ENCODE results near the gene NDUFA7.
"Not testable (repeated sequence)": the region's sequence is repeated elsewhere in the genome, so short reads cannot be mapped to it uniquely, and the experiment has no call there.

NDUFA7 gene

GRCh38 chr19:8302357-8302691 is 18.9 kb downstream of the NDUFA7 start:
- no peak for TF ChIP-seq LEF1 (IDR thresholded peaks at IDR 0.05; ENCODE audit: borderline replicate concordance)
- no peak for TF ChIP-seq TARDBP (IDR thresholded peaks at IDR 0.05)
- TF ChIP-seq CTBP1 (IDR thresholded peaks at IDR 0.05; ENCODE audit: borderline replicate concordance): no peak
- TF ChIP-seq BHLHE40 (IDR thresholded peaks at IDR 0.05; ENCODE audit: borderline replicate concordance): no peak
- no peak for TF ChIP-seq ELF4 (IDR thresholded peaks at IDR 0.05)
- TF ChIP-seq NFRKB (IDR thresholded peaks at IDR 0.05): no peak
- TF ChIP-seq ARNT (IDR thresholded peaks at IDR 0.05): no peak
- no peak for TF ChIP-seq FOXA1 (IDR thresholded peaks at IDR 0.05)
- TF ChIP-seq SUZ12 (IDR thresholded peaks at IDR 0.05): no peak
- TF ChIP-seq FOXM1 (IDR thresholded peaks at IDR 0.05; ENCODE audit: borderline replicate concordance): no peak
- TF ChIP-seq PKNOX1 (IDR thresholded peaks at IDR 0.05): no peak
- no peak for TF ChIP-seq FOXK2 (IDR thresholded peaks at IDR 0.05)
- TF ChIP-seq ZNF384 (IDR thresholded peaks at IDR 0.05): no peak
- no peak for TF ChIP-seq HDGF (IDR thresholded peaks at IDR 0.05; ENCODE audit: borderline replicate concordance)
- TF ChIP-seq L3MBTL2 (conservative IDR thresholded peaks at IDR 0.05): no peak
- CTCF ChIA-PET: no interaction called here
- POLR2A ChIA-PET: no interaction called here
- DNase-seq (ENCODE audit: extremely low spot score): no peak

- DNase-seq (ENCODE audit: extremely low spot score); CTCF ChIA-PET; POLR2A ChIA-PET: not testable (repeated sequence)
Measured at GRCh38 chr19:8291337-8291736, 29.8 kb downstream of the NDUFA7 start.

GRCh38 chr19:8276508-8276907 is 44.7 kb downstream of the NDUFA7 start:
- CTCF ChIA-PET; DNase-seq (ENCODE audit: extremely low spot score); POLR2A ChIA-PET: not testable (repeated sequence)

GRCh38 chr19:8269724-8270123 is 51.5 kb downstream of the NDUFA7 start:
- TF ChIP-seq FOXA1 (IDR thresholded peaks at IDR 0.05) (no peak), TARDBP (IDR thresholded peaks at IDR 0.05) (no peak)
- ChIA-PET CTCF (no interaction called here), POLR2A (no interaction called here)

GRCh38 chr19:8265872-8266271 is 55.3 kb downstream of the NDUFA7 start:
- CTCF ChIA-PET: no interaction called here
- no peak for TF ChIP-seq NFRKB (IDR thresholded peaks at IDR 0.05)
- no peak for TF ChIP-seq PKNOX1 (IDR thresholded peaks at IDR 0.05)
- TF ChIP-seq FOXM1 (IDR thresholded peaks at IDR 0.05; ENCODE audit: borderline replicate concordance): no peak
- TF ChIP-seq FOXK2 (IDR thresholded peaks at IDR 0.05): no peak
- TF ChIP-seq SP1 (IDR thresholded peaks at IDR 0.05): no peak
- no peak for TF ChIP-seq CTBP1 (IDR thresholded peaks at IDR 0.05; ENCODE audit: borderline replicate concordance)
- no peak for TF ChIP-seq BHLHE40 (IDR thresholded peaks at IDR 0.05; ENCODE audit: borderline replicate concordance)
- TF ChIP-seq FOXA1 (IDR thresholded peaks at IDR 0.05): no peak
- TF ChIP-seq ELF4 (IDR thresholded peaks at IDR 0.05): no peak
- TF ChIP-seq LEF1 (IDR thresholded peaks at IDR 0.05; ENCODE audit: borderline replicate concordance): no peak
- no peak for TF ChIP-seq ARNT (IDR thresholded peaks at IDR 0.05)
- TF ChIP-seq SUZ12 (IDR thresholded peaks at IDR 0.05): no peak
- no peak for TF ChIP-seq ZNF384 (IDR thresholded peaks at IDR 0.05)
- no peak for TF ChIP-seq L3MBTL2 (conservative IDR thresholded peaks at IDR 0.05)
- no peak for TF ChIP-seq TARDBP (IDR thresholded peaks at IDR 0.05)
- no peak for TF ChIP-seq HDGF (IDR thresholded peaks at IDR 0.05; ENCODE audit: borderline replicate concordance)

More at GRCh38 chr19:8269724-8270123, 51.5 kb downstream of the NDUFA7 start:
- DNase-seq (ENCODE audit: extremely low spot score): no peak

GRCh38 chr19:8264248-8264647 is 56.9 kb downstream of the NDUFA7 start:
- CTCF ChIA-PET: interaction anchor here (0.6 kb wide), 2 partner anchors 66 to 98 kb away, joined by 3 to 5 read pairs; no protein-coding TSS in a partner anchor
- POLR2A ChIA-PET; DNase-seq (ENCODE audit: extremely low spot score): not testable (repeated sequence)

More at GRCh38 chr19:8265872-8266271, 55.3 kb downstream of the NDUFA7 start:
- DNase-seq (ENCODE audit: extremely low spot score): no peak
- POLR2A ChIA-PET: no interaction called here

- TF ChIP-seq PKNOX1 (IDR thresholded peaks at IDR 0.05): no peak
- no peak for TF ChIP-seq ARNT (IDR thresholded peaks at IDR 0.05)
- no peak for TF ChIP-seq L3MBTL2 (conservative IDR thresholded peaks at IDR 0.05)
- no peak for TF ChIP-seq HDGF (IDR thresholded peaks at IDR 0.05; ENCODE audit: borderline replicate concordance)
- no peak for TF ChIP-seq LEF1 (IDR thresholded peaks at IDR 0.05; ENCODE audit: borderline replicate concordance)
- no peak for TF ChIP-seq FOXA1 (IDR thresholded peaks at IDR 0.05)
- no peak for TF ChIP-seq NFRKB (IDR thresholded peaks at IDR 0.05)
- TF ChIP-seq CTBP1 (IDR thresholded peaks at IDR 0.05; ENCODE audit: borderline replicate concordance): no peak
- TF ChIP-seq FOXK2 (IDR thresholded peaks at IDR 0.05): no peak
- TF ChIP-seq SUZ12 (IDR thresholded peaks at IDR 0.05): no peak
- TF ChIP-seq BHLHE40 (IDR thresholded peaks at IDR 0.05; ENCODE audit: borderline replicate concordance): no peak
- TF ChIP-seq ZNF384 (IDR thresholded peaks at IDR 0.05): no peak
- TF ChIP-seq TARDBP (IDR thresholded peaks at IDR 0.05): no peak
- no peak for TF ChIP-seq ELF4 (IDR thresholded peaks at IDR 0.05)
- no peak for TF ChIP-seq SP1 (IDR thresholded peaks at IDR 0.05)
- no peak for TF ChIP-seq FOXM1 (IDR thresholded peaks at IDR 0.05; ENCODE audit: borderline replicate concordance)
- ChIA-PET POLR2A (no interaction called here), CTCF (interaction anchor here (0.5 kb wide), 1 partner anchor 360 kb away, joined by 5 read pairs; no protein-coding TSS in a partner anchor)
- DNase-seq (ENCODE audit: extremely low spot score): no peak
Measured at GRCh38 chr19:8262431-8262830, 58.7 kb downstream of the NDUFA7 start.
